ENCODE measurements around the gene CCDC17. TPM values are rescaled to one million over a fixed set of nuclear protein-coding genes. Genes with fewer than 3 reads are reported as not detected.

Gene CCDC17
- total RNA-seq, 1 donor from 2014 or later, result 2.2 TPM

- Mint-ChIP-seq H3K27ac (ENCODE audit: unreplicated experiment) (peak overlapping the region; percentile 95), H3K9me3 (ENCODE audit: unreplicated experiment) (no peaks in the 10 kb centered on the region), H3K4me3 (ENCODE audit: unreplicated experiment) (peak overlapping the region; percentile 97), H3K36me3 (ENCODE audit: unreplicated experiment) (no peaks in the 10 kb centered on the region), H3K27me3 (ENCODE audit: unreplicated experiment) (no peaks in the 10 kb centered on the region), H3K4me1 (ENCODE audit: unreplicated experiment) (peaks cover 25% of the 10 kb centered on the region)
- peak; percentile 97 for DNase-seq (ENCODE audit: extremely low spot score, unreplicated experiment)
- no peak for TF ChIP-seq CTCF (IDR thresholded peaks at IDR 0.05)
Observed at GRCh38 chr1:45583264-45583665, 40.6 kb downstream of the CCDC17 start.

GRCh38 chr1:45574105-45574626 lies 49.7 kb downstream of the CCDC17 start:
- Mint-ChIP-seq H3K27me3 (ENCODE audit: unreplicated experiment) (no peaks in the 10 kb centered on the region), H3K4me3 (ENCODE audit: unreplicated experiment) (no peak overlapping the region), H3K27ac (ENCODE audit: unreplicated experiment) (no peak overlapping the region), H3K36me3 (ENCODE audit: unreplicated experiment) (peaks cover 7% of the 10 kb centered on the region), H3K9me3 (ENCODE audit: unreplicated experiment) (no peaks in the 10 kb centered on the region), H3K4me1 (ENCODE audit: unreplicated experiment) (no peaks in the 10 kb centered on the region)
- DNase-seq (ENCODE audit: extremely low spot score, unreplicated experiment), result no peak
- TF ChIP-seq CTCF (IDR thresholded peaks at IDR 0.05), result no peak

- Mint-ChIP-seq H3K27ac (ENCODE audit: unreplicated experiment) (no peak overlapping the region), H3K36me3 (ENCODE audit: unreplicated experiment) (peaks cover 7% of the 10 kb centered on the region), H3K27me3 (ENCODE audit: unreplicated experiment) (no peaks in the 10 kb centered on the region), H3K4me3 (ENCODE audit: unreplicated experiment) (no peak overlapping the region), H3K9me3 (ENCODE audit: unreplicated experiment) (no peaks in the 10 kb centered on the region), H3K4me1 (ENCODE audit: unreplicated experiment) (no peaks in the 10 kb centered on the region)
- TF ChIP-seq CTCF (IDR thresholded peaks at IDR 0.05), result no peak
- DNase-seq (ENCODE audit: extremely low spot score, unreplicated experiment), result no peak
Observed at GRCh38 chr1:45573231-45573804, 50.5 kb downstream of the CCDC17 start.

- DNase-seq (ENCODE audit: extremely low spot score, unreplicated experiment), result no peak
- Mint-ChIP-seq H3K9me3 (ENCODE audit: unreplicated experiment) (no peaks in the 10 kb centered on the region), H3K36me3 (ENCODE audit: unreplicated experiment) (peaks cover 19% of the 10 kb centered on the region), H3K27ac (ENCODE audit: unreplicated experiment) (no peak overlapping the region), H3K27me3 (ENCODE audit: unreplicated experiment) (no peaks in the 10 kb centered on the region), H3K4me1 (ENCODE audit: unreplicated experiment) (no peaks in the 10 kb centered on the region), H3K4me3 (ENCODE audit: unreplicated experiment) (no peak overlapping the region)
- TF ChIP-seq CTCF (IDR thresholded peaks at IDR 0.05), result no peak
Observed at GRCh38 chr1:45570631-45571030, 53.2 kb downstream of the CCDC17 start.

Other genes with a start within 250 kb of the CCDC17 start
- gene TESK2, start 132.9 kb downstream of the CCDC17 start, total RNA-seq, result 2.7 and 4.1 TPM in 2 replicates
- 1.6 and 1.8 TPM in 2 replicates for gene CCDC163, start 124.0 kb downstream of the CCDC17 start, total RNA-seq
- 6.7 and 6.9 TPM in 2 replicates for gene MMACHC, start 123.8 kb downstream of the CCDC17 start, total RNA-seq
- gene PRDX1, start 102.2 kb downstream of the CCDC17 start, total RNA-seq, result 291 and 292 TPM in 2 replicates
- gene AKR1A1, start 73.2 kb downstream of the CCDC17 start, total RNA-seq, result 175 TPM in 2 replicates
- 71.2 and 72.5 TPM in 2 replicates for gene NASP, start 40.0 kb downstream of the CCDC17 start, total RNA-seq
- 87.2 and 96.0 TPM in 2 replicates for gene GPBP1L1, start 62.5 kb upstream of the CCDC17 start, total RNA-seq
- 20.0 and 23.1 TPM in 2 replicates for gene TMEM69, start 64.1 kb upstream of the CCDC17 start, total RNA-seq
- gene IPP, start 126.6 kb upstream of the CCDC17 start, total RNA-seq, result 21.9 and 24.9 TPM in 2 replicates
- 63.9 and 65.4 TPM in 2 replicates for gene MAST2, start 179.6 kb upstream of the CCDC17 start, total RNA-seq